Activated CD4-positive, alpha-beta T cell treated with anti-CD3 and anti-CD28 coated beads, Interleukin-2, amount 50 U/mL, for 4 hours (primary cell): ENCODE measurements around the gene PDE8A.
A peak's percentile ranks its signal among the peaks of the same experiment; 100 is the strongest.
"Not testable (repeated sequence)": the region's sequence is repeated elsewhere in the genome, so short reads cannot be mapped to it uniquely, and the experiment has no call there.

ENCODE experiments used
- DNase-seq, 2 experiments: peaks; one replicate each; pipeline ENCODE4 v3.0.0-alpha.2; 2020

Gene PDE8A

DNA sequence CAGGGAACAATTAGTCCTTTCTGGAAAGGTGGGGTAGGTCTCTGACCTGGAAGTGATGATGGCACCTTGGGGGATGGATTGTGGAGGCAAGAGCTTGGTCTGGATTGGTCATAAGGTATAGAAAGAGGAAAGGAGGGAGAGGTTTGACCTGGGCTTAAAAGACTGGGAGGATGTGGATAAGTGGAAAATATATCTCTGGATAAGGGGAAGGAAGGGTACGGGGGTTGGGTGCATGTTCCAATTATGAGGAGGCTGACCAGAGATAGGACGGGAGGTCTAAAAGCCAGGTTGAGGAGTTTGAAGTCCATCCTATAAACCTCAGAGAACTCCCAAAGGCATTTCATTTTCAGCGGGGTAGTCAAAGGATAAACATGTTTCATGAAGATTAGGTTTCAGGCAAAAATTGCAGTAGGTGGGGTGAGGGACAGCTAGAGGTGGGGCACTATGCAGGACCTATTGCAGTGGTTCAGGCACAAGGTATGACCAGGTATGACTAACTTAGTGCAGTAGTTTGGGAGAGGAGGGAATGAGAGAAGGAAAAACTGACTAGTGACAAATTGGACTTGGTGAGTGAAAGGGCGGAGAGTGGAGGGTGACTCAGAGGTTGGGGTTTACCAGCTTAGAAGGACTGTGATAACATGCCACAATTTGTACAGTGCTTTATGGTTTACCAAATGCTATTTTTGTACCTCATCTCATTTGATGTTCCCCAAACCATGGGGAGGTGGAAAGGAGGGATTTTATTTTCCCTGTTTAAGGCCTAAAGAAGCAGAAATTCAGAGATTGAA, 10.7 kb downstream of the PDE8A start:
- DNase-seq: peak; percentile 37 to 40

GRCh38 chr15:84996055-84996454, 14.4 kb downstream of the PDE8A start:
- DNase-seq: no peak

DNA sequence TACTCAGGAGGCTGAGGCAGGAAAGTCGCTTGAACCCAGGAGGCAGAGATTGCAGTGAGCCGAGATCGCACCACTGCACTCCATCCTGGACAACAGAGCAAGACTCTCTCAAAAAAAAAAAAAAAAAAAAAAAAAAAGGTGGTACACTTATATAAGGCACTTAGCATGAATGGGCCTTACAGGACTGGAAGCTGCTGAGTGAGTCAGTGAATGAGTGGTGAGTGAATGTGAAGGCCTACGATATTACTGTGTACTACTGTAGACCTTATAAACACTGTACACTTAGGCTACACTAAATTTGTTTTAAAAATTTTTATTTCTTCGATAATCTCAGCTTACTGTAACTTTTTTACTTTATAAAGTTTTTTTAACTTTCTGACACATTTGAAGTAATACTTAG, 15.1 kb downstream of the PDE8A start:
- not testable (repeated sequence) for DNase-seq

DNA sequence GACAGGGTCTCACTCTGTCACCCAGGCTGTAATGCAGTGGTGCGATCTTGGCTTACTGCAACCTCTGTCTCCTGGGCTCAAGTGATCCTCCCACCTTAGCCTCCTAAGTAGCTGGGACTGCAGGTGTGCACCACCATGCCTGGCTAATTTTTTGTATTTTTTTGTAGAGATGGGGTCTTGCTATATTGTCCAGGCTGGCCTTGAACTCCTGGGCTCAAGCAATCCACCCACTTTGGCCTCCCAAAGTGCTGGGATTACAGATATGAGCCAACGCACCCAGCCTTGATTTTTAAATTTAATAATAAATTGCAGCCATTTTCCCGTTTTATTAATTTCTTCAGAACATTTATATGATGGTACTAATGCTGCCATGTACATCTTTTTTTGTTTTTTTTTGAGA, 15.6 kb downstream of the PDE8A start:
- DNase-seq: not testable (repeated sequence)

GRCh38 chr15:85000189-85000864, 18.7 kb downstream of the PDE8A start:
- no peak for DNase-seq

DNA sequence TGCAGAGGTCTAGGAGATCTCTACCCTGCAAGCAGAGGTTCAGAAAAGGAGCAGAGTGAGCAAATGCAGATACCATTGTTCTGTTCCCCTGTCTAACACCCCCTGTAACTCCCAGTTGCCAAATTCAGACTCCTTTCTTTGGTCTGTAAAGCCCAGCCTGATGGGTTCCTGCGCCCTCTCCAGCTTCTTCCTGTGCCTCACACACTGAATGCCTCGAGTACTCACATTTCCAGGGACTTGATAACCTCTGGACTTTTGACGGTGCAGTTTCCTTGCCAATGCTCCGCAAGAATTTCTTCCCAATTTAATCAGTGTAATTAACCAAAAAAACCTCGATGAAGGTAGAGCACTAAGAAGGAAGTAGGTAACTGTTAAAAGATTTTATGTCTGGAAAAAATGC, 19.3 kb downstream of the PDE8A start:
- DNase-seq: no peak

- no peak for DNase-seq
These were observed 20.9 kb downstream of the PDE8A start for GRCh38 chr15:85002517-85002916.

- DNase-seq: no peak
These were observed 22.1 kb downstream of the PDE8A start for GRCh38 chr15:85003593-85004312.

DNA sequence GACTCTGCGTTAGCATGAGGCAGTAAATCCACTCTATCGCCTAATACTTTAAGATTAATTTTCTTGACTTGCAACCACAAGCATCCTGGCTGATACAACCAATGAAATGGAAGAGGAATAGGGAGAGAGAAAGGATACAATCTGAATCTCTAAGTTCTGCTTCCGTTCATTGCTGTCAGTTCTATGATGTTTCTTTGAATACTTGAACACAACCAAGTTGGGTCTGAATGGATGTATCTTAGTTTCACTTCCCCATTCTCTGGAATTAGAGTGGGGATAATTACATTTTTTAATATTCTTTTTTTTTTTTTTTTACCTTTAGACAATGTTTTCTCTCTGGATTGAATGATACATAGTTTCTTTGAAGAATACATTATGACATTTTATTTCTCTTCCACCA, 22.9 kb downstream of the PDE8A start:
- DNase-seq: no peak

DNA sequence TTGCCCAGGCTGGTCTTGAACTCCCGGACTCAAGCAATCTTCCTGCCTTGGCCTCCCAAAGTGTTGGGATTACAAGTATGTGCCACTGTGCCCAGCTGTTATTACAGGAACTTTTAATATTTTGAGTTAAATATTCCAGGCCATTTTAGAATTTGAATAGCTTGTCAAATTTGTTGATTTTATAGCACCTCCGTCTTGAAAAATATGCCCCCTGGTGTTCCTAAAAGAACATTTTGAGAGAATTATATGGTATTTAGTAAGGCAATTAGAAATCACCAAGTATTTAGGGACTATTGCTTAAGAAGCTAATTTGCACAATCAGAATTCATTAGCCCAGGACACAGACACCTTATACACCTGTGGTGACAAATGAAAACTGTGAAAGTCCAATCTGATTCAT, 23.7 kb downstream of the PDE8A start:
- no peak for DNase-seq

- no peak for DNase-seq
These were observed 24.1 kb downstream of the PDE8A start for GRCh38 chr15:85005746-85006145.

DNA sequence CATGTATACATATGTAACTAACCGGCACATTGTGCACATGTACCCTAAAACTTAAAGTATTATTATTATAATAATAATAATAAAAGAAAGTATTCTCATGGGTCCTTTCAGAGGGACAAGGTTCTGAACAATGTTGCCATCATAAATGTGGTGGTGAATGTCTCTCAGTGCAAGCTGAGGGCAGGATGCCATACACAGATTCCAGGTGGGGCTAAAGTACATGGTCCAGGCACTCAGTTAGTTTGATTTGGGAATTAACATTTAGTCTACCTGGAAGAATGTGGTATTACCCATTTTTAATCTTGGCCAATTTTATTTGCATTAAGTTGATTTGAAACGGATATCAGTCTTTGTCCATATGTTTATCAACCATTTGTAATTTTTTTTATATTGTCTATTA, 24.5 kb downstream of the PDE8A start:
- no peak for DNase-seq

GRCh38 chr15:85006655-85007054, 25.0 kb downstream of the PDE8A start:
- DNase-seq: no peak

DNA sequence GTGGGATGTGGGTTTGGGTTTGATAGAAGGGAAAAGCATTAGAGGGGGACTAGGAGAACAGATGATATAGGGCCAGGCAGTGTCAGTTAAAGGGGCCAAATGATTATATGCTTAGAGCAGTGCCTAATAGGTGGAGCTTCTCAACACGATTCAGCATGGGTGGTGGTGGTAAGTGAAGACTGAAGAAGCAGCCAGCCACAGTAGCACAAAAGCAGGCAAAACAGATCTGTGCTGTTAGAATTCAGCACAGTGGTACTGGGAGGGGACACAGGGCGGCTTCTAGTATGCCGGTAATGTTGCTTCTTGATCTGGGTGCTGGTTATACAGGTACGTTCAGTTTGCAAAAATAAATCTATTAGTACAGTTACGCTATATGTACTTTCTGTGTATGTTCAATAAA, 25.5 kb downstream of the PDE8A start:
- no peak for DNase-seq

- no peak for DNase-seq
These were observed 26.2 kb downstream of the PDE8A start for GRCh38 chr15:85007741-85008397.

DNA sequence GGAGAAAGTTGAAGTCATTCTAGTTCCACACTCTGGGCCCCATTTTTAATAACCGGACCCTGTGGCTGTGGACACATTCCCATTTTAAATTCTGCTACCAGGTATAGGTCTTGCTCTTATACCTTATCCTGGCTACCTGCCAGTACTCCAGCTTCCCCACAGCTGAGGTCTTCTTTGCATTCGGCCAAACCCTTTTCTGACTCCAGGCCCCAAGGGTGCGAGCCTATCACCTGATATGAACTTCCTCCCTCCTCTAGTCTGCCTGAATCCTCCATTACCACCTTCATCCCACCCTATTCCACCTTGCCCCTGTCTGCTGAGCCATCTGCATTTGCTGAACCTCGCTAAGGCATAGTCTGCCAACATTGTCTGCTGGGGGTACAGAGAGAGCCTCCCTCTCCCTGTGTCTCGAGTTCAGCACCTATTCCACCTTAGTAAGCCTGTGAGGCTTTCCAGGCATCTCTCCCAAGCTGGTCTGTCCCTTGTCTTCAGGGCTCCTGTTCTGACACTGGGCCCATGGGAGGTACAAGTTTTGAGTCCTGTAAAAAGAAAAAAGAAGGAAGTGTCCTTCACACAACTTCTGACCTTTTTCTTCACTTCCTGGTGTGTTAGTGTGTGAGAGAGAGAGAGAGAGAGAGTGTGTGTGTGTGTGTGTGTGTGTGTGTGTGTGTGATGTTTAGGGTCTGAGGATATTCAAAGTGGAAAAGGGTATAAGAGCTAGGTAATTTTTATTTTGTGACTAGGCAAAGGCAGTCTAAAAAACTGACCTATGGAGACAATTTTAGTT, 27.0 kb downstream of the PDE8A start:
- no peak for DNase-seq

DNA sequence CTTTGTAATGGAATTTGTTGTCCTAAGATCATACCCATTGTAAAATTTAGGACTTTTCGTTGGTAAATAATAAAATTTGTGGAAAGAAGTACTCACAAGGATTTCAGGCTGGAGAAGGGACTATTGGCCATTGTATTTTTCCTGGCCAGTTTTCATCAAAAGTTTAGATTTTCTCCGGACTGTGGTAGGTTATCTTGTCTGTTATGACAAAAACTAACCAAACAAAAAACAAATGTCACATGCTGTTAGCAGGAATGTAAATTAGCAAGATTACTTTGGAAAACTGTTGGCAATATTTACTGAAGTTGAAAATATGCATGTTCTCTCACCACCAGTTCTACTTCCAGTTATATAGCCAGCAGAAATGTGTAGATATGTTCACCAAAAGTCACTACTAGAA, 27.8 kb downstream of the PDE8A start:
- no peak for DNase-seq

GRCh38 chr15:85010071-85010385, 28.4 kb downstream of the PDE8A start:
- DNase-seq: no peak

- DNase-seq: no peak
These were observed 28.9 kb downstream of the PDE8A start for GRCh38 chr15:85010386-85011159.

- DNase-seq: no peak
These were observed 29.5 kb downstream of the PDE8A start for GRCh38 chr15:85011160-85011571.

GRCh38 chr15:85011724-85012123, 30.1 kb downstream of the PDE8A start:
- not testable (repeated sequence) for DNase-seq

DNA sequence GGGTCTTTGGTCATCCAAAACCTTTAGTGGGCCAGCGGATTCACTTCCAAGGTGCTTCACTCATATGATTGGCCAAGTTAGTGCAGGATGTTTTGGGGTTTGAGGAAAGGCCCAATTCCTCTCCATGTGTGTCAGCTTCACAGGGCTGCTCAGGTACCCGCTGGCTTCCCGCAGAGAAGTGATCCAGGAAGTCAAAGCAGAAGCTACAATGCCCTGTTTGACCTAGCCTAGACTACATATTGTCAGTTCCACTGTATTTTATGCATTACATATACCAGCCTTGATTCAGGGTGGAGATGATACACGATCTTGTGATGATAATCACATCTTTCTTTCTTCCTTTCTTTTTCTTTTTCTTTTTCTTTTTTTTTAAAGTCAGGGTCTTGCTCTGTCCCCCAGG, 32.1 kb downstream of the PDE8A start:
- DNase-seq: no peak
